Spleen (tissue), 11 donors: ENCODE measurements around the gene IL12RB2. TPM values are rescaled to one million over a fixed set of nuclear protein-coding genes. Genes with fewer than 3 reads are reported as not detected.
A peak's percentile ranks its signal among the peaks of the same experiment; 100 is the strongest.
"Not testable (repeated sequence)": the region's sequence is repeated elsewhere in the genome, so short reads cannot be mapped to it uniquely, and the experiment has no call there.

Experiments used
- DNase-seq: peaks from one replicate; pipeline ENCODE4 v3.0.0-alpha.2; 2020
- H3K27ac ChIP-seq, 8 donors: fragments of 200-600 bp; sonication (generic) in 7 of 8; 1 replicate in 4 of 8; 2 replicates in 4 of 8; pipeline versions ENCODE4 v1.5.0 to v1.8.0; 2016 to 2021; ENCODE audit warnings: inconsistent platforms in 4 of 8, mild to moderate bottlenecking in 4 of 8, moderate library complexity in 1 of 8
- H3K27me3 ChIP-seq, 7 donors: fragments of 200-600 bp; sonication (generic) in 6 of 7; replicated peaks in 1 of 7; 1 replicate in 4 of 7; 2 replicates in 3 of 7; pipeline versions ENCODE4 v1.5.0 to v1.8.0; 2016 to 2021; ENCODE audit warnings: inconsistent platforms in 3 of 7, mild to moderate bottlenecking in 1 of 7
- H3K36me3 ChIP-seq, 6 donors: fragments of 200-600 bp; sonication (generic) in 5 of 6; 1 replicate in 4 of 6; 2 replicates in 2 of 6; pipeline versions ENCODE4 v1.5.0 to v1.8.0; 2016 to 2021; ENCODE audit warnings: inconsistent platforms in 2 of 6
- H3K4me1 ChIP-seq, 6 donors: fragments of 200-600 bp; sonication (generic) in 5 of 6; 1 replicate in 3 of 6; 2 replicates in 3 of 6; pipeline versions ENCODE4 v1.5.0 to v1.8.0; 2016 to 2021; ENCODE audit warnings: inconsistent platforms in 3 of 6
- H3K4me3 ChIP-seq, 8 donors: fragments of 200-600 bp; sonication (generic) in 7 of 8; 1 replicate in 4 of 8; 2 replicates in 4 of 8; pipeline versions ENCODE4 v1.5.0 to v1.8.0; 2016 to 2021; ENCODE audit warnings: inconsistent platforms in 4 of 8, mild to moderate bottlenecking in 4 of 8, moderate library complexity in 2 of 8
- H3K9me3 ChIP-seq, 8 donors: fragments of 200-600 bp; sonication (generic) in 7 of 8; 1 replicate in 4 of 8; 2 replicates in 4 of 8; pipeline versions ENCODE4 v1.5.0 to v1.8.0; 2016 to 2021; ENCODE audit warnings: inconsistent platforms in 4 of 8
- POLR2A ChIP-seq, 3 donors: fragments of 450-650 bp; IDR thresholded peaks; one replicate each; pipeline ENCODE4 v1.5.1; 2017; ENCODE audit warnings: antibody characterized with exemption in 3 of 3, mild to moderate bottlenecking in 1 of 3
- POLR2AphosphoS5 ChIP-seq, 3 donors: sonication (generic); formaldehyde crosslinking; IDR thresholded peaks; one replicate each; pipeline ENCODE4 v1.5.1; 2017; ENCODE audit warnings: antibody characterized with exemption in 3 of 3
- WGBS, 5 donors: extraction: QIAGEN DNeasy Blood & Tissue Kit in 3 of 5; methylation state at CpG; one replicate each; pipeline versions ENCODE4 v1.1.5 to v1.1.7; 2013 to 2018; 5-methylcytosine and 5-hydroxymethylcytosine counted together
- intact Hi-C: fragments of 100-400 bp; cut with DNase I; formaldehyde crosslinking; loops from one replicate; pipeline ENCODE4 v1.15.0; 2023; ENCODE audit warnings: low total_unique reads
- polyA plus RNA-seq, 3 donors: library from polyadenylated mRNA; stranded (reverse); fragments of 200-250 nt; gene quantifications; one replicate each; pipeline ENCODE4 v1.2.1, GENCODE V29; 2013
- total RNA-seq, 7 donors: library from RNA; depleted of rRNA in 3 of 7; stranded (reverse); fragments of >200 nt in 3 of 7; fragmentation: NEBNext Ultra II Directional in 4 of 7; extraction: Animal tissue kit (Norgen Biotek cat#: 25700) in 4 of 7; gene quantifications; one replicate each; pipeline versions ENCODE4 v1.1.0 to v1.2.1, GENCODE V29; 2016 to 2021
- TF ChIP-seq, protein P1 (sequence below), 11 experiments: fragments of 200-600 bp in 7 of 11; fragments of 450-650 bp in 4 of 11; sonication (generic) in 4 of 11; IDR thresholded peaks in 8 of 11; conservative IDR thresholded peaks in 3 of 11; 1 replicate in 7 of 11; 2 replicates in 4 of 11; pipeline versions ENCODE4 v1.4.0 to v1.8.0; 2016 to 2021; ENCODE audit warnings: antibody characterized with exemption in 11 of 11, inconsistent platforms in 4 of 11, mild to moderate bottlenecking in 1 of 11
- donor health status: healthy with polysubstance abuse.
- donor health status: DM: no; HTN: no; CAD: no; lungs with moderate emphysema.
- donor health status: DM: no; HTN: no; CAD: no.
- donor health status: Bipolar disorder and iron deficiency.
- donor health status: healthy.
- donor health status: DM: no; HTN: no; CAD: no.
- donor health status: DM: yes; HTN: yes; CAD: no.

Gene IL12RB2
- total and polyA plus RNA-seq, 10 donors, result 0.17 to 6.0 (median 1.9) TPM

DNA sequence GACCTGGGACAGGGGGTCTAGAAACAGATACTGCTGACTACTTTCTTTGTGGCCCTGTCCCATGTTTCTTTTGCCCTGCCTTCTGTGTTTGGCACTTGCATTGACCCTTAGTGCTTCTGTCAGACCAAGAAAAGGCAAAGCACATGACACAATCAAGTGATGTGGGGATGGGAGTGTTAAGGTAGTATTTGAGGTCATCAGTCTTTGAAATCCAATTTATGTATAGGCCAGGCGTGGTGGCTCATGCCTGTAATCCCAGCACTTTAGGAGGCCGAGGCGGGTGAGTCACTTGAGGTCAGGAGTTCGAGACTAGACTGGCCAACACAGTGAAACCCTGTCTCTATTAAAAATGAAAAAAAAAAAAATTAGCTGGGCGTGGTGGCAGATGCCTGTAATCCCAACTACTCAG is 96.5 kb downstream of the IL12RB2 start:
- intact Hi-C loops, result no loop called here
- WGBS, 5 donors, result 81 to 94% (median 84%) methylated on average over 5 of the region's 5 CpGs

GRCh38 chr1:67405473-67406245 is 98.0 kb downstream of the IL12RB2 start:
- peak overlapping the region in 1 of 8 donors; percentile 3 for H3K27ac ChIP-seq
- no peak for DNase-seq
- no peak overlapping the region for H3K4me3 ChIP-seq
- H3K9me3 ChIP-seq, result no peaks in the 10 kb centered on the region
- H3K27me3 ChIP-seq, result no peaks in the 10 kb centered on the region
- TF ChIP-seq, protein P1, sequence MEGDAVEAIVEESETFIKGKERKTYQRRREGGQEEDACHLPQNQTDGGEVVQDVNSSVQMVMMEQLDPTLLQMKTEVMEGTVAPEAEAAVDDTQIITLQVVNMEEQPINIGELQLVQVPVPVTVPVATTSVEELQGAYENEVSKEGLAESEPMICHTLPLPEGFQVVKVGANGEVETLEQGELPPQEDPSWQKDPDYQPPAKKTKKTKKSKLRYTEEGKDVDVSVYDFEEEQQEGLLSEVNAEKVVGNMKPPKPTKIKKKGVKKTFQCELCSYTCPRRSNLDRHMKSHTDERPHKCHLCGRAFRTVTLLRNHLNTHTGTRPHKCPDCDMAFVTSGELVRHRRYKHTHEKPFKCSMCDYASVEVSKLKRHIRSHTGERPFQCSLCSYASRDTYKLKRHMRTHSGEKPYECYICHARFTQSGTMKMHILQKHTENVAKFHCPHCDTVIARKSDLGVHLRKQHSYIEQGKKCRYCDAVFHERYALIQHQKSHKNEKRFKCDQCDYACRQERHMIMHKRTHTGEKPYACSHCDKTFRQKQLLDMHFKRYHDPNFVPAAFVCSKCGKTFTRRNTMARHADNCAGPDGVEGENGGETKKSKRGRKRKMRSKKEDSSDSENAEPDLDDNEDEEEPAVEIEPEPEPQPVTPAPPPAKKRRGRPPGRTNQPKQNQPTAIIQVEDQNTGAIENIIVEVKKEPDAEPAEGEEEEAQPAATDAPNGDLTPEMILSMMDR (IDR thresholded peaks at IDR 0.05 in 8 of 11, conservative IDR thresholded peaks at IDR 0.05 in 3 of 11), result no peak
- peak in 1 of 3 donors; percentile 17 for TF ChIP-seq POLR2AphosphoS5 (IDR thresholded peaks at IDR 0.05)
- intact Hi-C loops, result no loop called here
- 73 to 84% (median 78%) methylated on average over 3 of the region's 3 CpGs for WGBS, 5 donors
- H3K36me3 ChIP-seq, result peaks cover 0 to 22% (median 7%) of the 10 kb centered on the region in 6 donors
- H3K4me1 ChIP-seq, result no peaks in the 10 kb centered on the region

More for the DNA sequence above, 96.5 kb downstream of the IL12RB2 start:
- H3K9me3 ChIP-seq, result no peaks in the 10 kb centered on the region
- no peaks in the 10 kb centered on the region for H3K27me3 ChIP-seq
- peaks cover 0 to 9% (median 0%) of the 10 kb centered on the region in 6 donors for H3K36me3 ChIP-seq
- no peaks in the 10 kb centered on the region for H3K4me1 ChIP-seq
- no peak overlapping the region for H3K4me3 ChIP-seq
- TF ChIP-seq, protein P1 (IDR thresholded peaks at IDR 0.05 in 8 of 11, conservative IDR thresholded peaks at IDR 0.05 in 3 of 11), result no peak
- TF ChIP-seq POLR2AphosphoS5 (IDR thresholded peaks at IDR 0.05), result peak in 1 of 3 donors; percentile 35
- DNase-seq, result no peak
- no peak overlapping the region for H3K27ac ChIP-seq

DNA sequence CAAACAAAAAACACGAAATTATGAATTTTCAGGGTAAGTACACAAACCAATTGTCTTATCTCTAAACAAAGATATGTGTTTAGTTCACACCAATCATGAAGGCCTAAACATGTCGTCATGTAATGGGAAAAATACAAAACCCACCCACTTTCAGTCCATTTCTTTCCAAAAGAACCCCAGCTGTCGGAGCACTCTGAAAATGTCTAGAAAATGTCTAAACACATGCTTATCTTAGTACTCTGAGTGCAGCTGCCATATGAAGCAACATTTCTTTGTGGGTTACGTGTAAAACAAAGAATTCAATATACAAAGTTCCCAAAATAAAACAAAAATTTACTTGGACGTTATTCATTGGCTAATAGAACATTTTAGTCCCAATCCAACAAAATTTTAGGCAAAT is 99.8 kb downstream of the IL12RB2 start:
- no peak overlapping the region for H3K4me3 ChIP-seq
- intact Hi-C loops, result no loop called here
- no peak overlapping the region for H3K27ac ChIP-seq
- no peaks in the 10 kb centered on the region for H3K27me3 ChIP-seq
- no peak for DNase-seq
- H3K36me3 ChIP-seq, result peaks cover 0 to 40% (median 25%) of the 10 kb centered on the region in 6 donors
- H3K4me1 ChIP-seq, result no peaks in the 10 kb centered on the region
- TF ChIP-seq POLR2AphosphoS5 (IDR thresholded peaks at IDR 0.05) (no peak), POLR2A (IDR thresholded peaks at IDR 0.05) (no peak)
- TF ChIP-seq, protein P1 (IDR thresholded peaks at IDR 0.05 in 8 of 11, conservative IDR thresholded peaks at IDR 0.05 in 3 of 11), result no peak
- 86 to 94% (median 93%) methylated on average over 5 of the region's 5 CpGs for WGBS, 5 donors
- H3K9me3 ChIP-seq, result no peaks in the 10 kb centered on the region

GRCh38 chr1:67408148-67408547 is 100.5 kb downstream of the IL12RB2 start:
- TF ChIP-seq, protein P1 (IDR thresholded peaks at IDR 0.05 in 8 of 11, conservative IDR thresholded peaks at IDR 0.05 in 3 of 11), result no peak
- TF ChIP-seq POLR2A (IDR thresholded peaks at IDR 0.05), result no peak
- WGBS, 5 donors, result 89 to 100% (median 96%) methylated on average over 1 of the region's 1 CpG

DNA sequence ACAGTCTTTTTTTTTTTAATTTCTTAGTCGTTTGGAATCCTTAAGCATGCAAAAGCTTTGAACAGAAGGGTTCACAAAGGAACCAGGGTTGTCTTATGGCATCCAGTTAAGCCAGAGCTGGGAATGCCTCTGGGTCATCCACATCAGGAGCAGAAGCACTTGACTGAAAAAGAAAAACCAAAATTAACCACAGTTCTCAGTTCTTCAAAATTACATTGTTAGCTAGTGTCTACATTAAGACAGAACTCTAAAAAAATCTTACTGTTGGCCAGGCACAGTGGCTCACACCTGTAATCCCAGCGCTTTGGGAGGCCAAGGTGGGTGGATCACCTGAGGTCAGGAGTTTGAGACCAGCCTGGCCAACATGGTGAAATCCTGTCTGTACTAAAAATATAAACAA is 105.4 kb downstream of the IL12RB2 start:
- H3K27me3 ChIP-seq, H3K4me3 ChIP-seq, H3K9me3 ChIP-seq, H3K27ac ChIP-seq, intact Hi-C loops, DNase-seq: not testable (repeated sequence)
- H3K36me3 ChIP-seq, result peaks cover 0 to 87% (median 76%) of the 10 kb centered on the region in 6 donors
- 77 to 88% (median 84%) methylated on average over 2 of the region's 2 CpGs for WGBS, 5 donors
- H3K4me1 ChIP-seq, result peaks cover 0 to 29% (median 8%) of the 10 kb centered on the region in 6 donors

More at GRCh38 chr1:67408148-67408547, 100.5 kb downstream of the IL12RB2 start:
- Histone ChIP-seq H3K27ac (no peak overlapping the region), H3K4me1 (no peaks in the 10 kb centered on the region), H3K36me3 (peaks cover 0 to 46% (median 29%) of the 10 kb centered on the region in 6 donors), H3K4me3 (no peak overlapping the region), H3K9me3 (no peaks in the 10 kb centered on the region), H3K27me3 (no peaks in the 10 kb centered on the region)
- intact Hi-C loops, result no loop called here
- no peak for DNase-seq
